ENCODE measurements around the gene PBRM1.

DNA sequence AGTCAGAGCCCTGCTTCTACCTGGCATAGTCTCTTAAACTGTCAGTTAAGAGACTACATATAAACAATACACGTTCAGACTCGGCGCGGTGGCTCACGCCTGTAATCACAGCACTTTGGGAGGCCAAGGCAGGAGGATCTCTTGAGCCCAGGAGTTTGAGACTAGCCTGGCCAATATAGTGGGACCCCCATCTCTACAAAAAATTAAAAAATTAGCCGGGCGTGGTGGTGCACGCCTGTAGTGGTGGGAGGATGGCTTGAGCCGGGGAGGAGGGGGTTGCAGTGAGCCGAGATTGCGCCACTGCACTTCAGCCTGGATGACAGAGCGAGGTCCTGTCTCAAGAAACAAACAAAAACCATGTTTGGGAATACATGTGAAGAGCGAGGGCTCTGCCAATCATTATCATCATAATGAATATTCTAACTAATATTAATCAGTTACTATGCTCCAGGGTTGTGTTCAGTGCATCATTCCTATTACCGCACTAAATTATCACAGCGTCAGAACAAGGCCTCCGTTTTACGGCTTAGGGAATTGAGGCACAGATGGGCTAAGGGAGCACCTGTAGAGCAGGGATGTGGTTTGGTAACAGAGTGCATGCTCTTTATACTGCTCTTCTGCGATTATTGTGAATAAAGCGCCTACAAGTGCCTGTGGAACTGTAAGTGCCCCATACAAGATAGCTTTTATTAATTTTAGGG is 150.2 kb downstream of the PBRM1 start:
- TF ChIP-seq EZH2 (IDR thresholded peaks at IDR 0.05; ENCODE audit: borderline replicate concordance) (no peak), EZH2phosphoT487 (IDR thresholded peaks at IDR 0.05; ENCODE audit: low read depth, severe bottlenecking, unreplicated experiment) (no peak)
- TF ChIP-seq, protein P1, sequence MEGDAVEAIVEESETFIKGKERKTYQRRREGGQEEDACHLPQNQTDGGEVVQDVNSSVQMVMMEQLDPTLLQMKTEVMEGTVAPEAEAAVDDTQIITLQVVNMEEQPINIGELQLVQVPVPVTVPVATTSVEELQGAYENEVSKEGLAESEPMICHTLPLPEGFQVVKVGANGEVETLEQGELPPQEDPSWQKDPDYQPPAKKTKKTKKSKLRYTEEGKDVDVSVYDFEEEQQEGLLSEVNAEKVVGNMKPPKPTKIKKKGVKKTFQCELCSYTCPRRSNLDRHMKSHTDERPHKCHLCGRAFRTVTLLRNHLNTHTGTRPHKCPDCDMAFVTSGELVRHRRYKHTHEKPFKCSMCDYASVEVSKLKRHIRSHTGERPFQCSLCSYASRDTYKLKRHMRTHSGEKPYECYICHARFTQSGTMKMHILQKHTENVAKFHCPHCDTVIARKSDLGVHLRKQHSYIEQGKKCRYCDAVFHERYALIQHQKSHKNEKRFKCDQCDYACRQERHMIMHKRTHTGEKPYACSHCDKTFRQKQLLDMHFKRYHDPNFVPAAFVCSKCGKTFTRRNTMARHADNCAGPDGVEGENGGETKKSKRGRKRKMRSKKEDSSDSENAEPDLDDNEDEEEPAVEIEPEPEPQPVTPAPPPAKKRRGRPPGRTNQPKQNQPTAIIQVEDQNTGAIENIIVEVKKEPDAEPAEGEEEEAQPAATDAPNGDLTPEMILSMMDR (IDR thresholded peaks at IDR 0.05; ENCODE audit: poor library complexity) = no peak
